HL-60/S4 (cell line): ENCODE measurements around the gene YIPF4.
"Not testable (repeated sequence)": the region's sequence is repeated elsewhere in the genome, so short reads cannot be mapped to it uniquely, and the experiment has no call there.

Experiments
- in situ Hi-C: fragments of 300-500 bp; cut with MboI; formaldehyde crosslinking; loops from 2 replicates; pipeline ENCODE4 v1.14.3; 2022; ENCODE audit warnings: low sequenced_read_pairs

Gene YIPF4

DNA sequence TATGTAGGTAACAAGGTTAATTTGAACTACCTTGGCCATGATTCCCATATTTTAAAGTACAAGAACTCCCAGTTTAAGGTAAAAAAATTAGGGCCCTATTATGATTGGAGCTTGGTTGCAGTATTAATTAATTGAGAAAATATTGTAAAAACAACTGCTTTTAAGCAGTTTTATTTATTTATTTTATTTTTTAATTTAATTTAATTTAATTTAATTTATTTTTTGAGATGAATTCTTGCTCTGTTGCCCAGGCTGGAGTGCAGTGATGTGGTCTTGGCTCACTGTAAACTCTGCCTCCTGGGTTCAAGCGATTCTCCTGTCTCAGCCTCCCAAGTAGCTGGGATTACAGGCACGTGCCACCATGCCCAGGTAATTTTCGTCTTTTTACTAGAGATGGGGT is 88.0 kb downstream of the YIPF4 start:
- in situ Hi-C loops = not testable (repeated sequence)
